Prostate gland (tissue), 2 donors: ENCODE results near the gene ATG12. TPM values are rescaled to one million over a fixed set of nuclear protein-coding genes. Genes with fewer than 3 reads are reported as not detected.

Experiments used
- DNase-seq: peaks from one replicate; pipeline ENCODE4 v3.0.0-alpha.2; 2019; ENCODE audit warnings: low spot score
- H3K27ac ChIP-seq, 2 donors: fragments of 200-600 bp; sonication (generic); 2 replicates each; pipeline ENCODE4 v1.5.1; 2017 to 2019
- H3K27me3 ChIP-seq: fragments of 200-600 bp; sonication (generic); replicated peaks from 2 replicates; pipeline ENCODE4 v1.5.1; 2019; ENCODE audit not compliant: insufficient read depth
- H3K36me3 ChIP-seq, 2 donors: fragments of 200-600 bp; sonication (generic); 1 replicate in 1 of 2; 2 replicates in 1 of 2; pipeline versions ENCODE4 v1.5.1 to v1.8.1; 2017 to 2019
- H3K4me1 ChIP-seq: fragments of 200-600 bp; sonication (generic); replicated peaks from 2 replicates; pipeline ENCODE4 v1.5.1; 2019
- H3K4me3 ChIP-seq, 2 donors: fragments of 200-600 bp; sonication (generic); 2 replicates each; pipeline ENCODE4 v1.5.1; 2017 to 2019
- H3K9me3 ChIP-seq: fragments of 200-600 bp; sonication (generic); 2 replicates; pipeline ENCODE4 v1.5.1; 2017
- CTCF ChIP-seq, 4 experiments: fragments of 200-600 bp in 2 of 4; fragments of 450-650 bp in 2 of 4; sonication (generic) in 2 of 4; IDR thresholded peaks; 1 replicate in 3 of 4; 2 replicates in 1 of 4; pipeline ENCODE4 v1.5.1; 2016 to 2019; ENCODE audit warnings: antibody characterized with exemption in 4 of 4, mild to moderate bottlenecking in 2 of 4, moderate library complexity in 2 of 4
- POLR2A ChIP-seq: fragments of 450-650 bp; IDR thresholded peaks from one replicate; pipeline ENCODE4 v1.6.1; 2016; ENCODE audit warnings: antibody characterized with exemption, mild to moderate bottlenecking
- POLR2AphosphoS5 ChIP-seq: sonication (generic); formaldehyde crosslinking; IDR thresholded peaks from one replicate; pipeline ENCODE4 v1.6.1; 2017; ENCODE audit warnings: antibody characterized with exemption
- WGBS: methylation state at CpG from one replicate; pipeline ENCODE4 v1.1.5; 2018; 5-methylcytosine and 5-hydroxymethylcytosine counted together
- intact Hi-C: fragments of 100-400 bp; cut with DNase I; formaldehyde crosslinking; loops from one replicate; pipeline ENCODE4 v1.14.2; 2022
- total RNA-seq, 2 donors: library from RNA; depleted of rRNA; stranded (reverse); fragments of >200 nt; gene quantifications; one replicate each; pipeline ENCODE4 v1.1.0, GENCODE V29; 2016

ATG12 gene
- total RNA-seq, 2 donors from 2014 or later = 29.6 to 67.6 TPM

- 62% methylated on average over 2 of the region's 2 CpGs for WGBS
- no peak for DNase-seq
- H3K27me3 ChIP-seq = no peaks in the 10 kb centered on the region
- H3K36me3 ChIP-seq = no peaks in the 10 kb centered on the region
- intact Hi-C loops = no loop called here
- no peak for TF ChIP-seq POLR2AphosphoS5
- no peak for TF ChIP-seq POLR2A
- TF ChIP-seq CTCF (IDR thresholded peaks at IDR 0.05) = no peak
- H3K4me3 ChIP-seq = no peak overlapping the region
- no peak overlapping the region for H3K27ac ChIP-seq
- H3K9me3 ChIP-seq = no peaks in the 10 kb centered on the region
- H3K4me1 ChIP-seq = no peaks in the 10 kb centered on the region
Observed at GRCh38 chr5:115806986-115807653, 34.2 kb downstream of the ATG12 start.

GRCh38 chr5:115801984-115802383 lies 39.4 kb downstream of the ATG12 start:
- DNase-seq = no peak

GRCh38 chr5:115801152-115801551 lies 40.2 kb downstream of the ATG12 start:
- no peaks in the 10 kb centered on the region for H3K9me3 ChIP-seq
- no peak overlapping the region for H3K27ac ChIP-seq
- H3K36me3 ChIP-seq = no peaks in the 10 kb centered on the region
- 92% methylated on average over 2 of the region's 2 CpGs for WGBS
- H3K4me3 ChIP-seq = no peak overlapping the region
- intact Hi-C loops = no loop called here
- DNase-seq = no peak
- TF ChIP-seq POLR2AphosphoS5 (no peak), CTCF (IDR thresholded peaks at IDR 0.05) (no peak), POLR2A (no peak)
- no peaks in the 10 kb centered on the region for H3K27me3 ChIP-seq
- no peaks in the 10 kb centered on the region for H3K4me1 ChIP-seq

More at GRCh38 chr5:115801984-115802383, 39.4 kb downstream of the ATG12 start:
- Histone ChIP-seq H3K4me3 (no peak overlapping the region), H3K27ac (no peak overlapping the region), H3K27me3 (no peaks in the 10 kb centered on the region), H3K36me3 (no peaks in the 10 kb centered on the region), H3K4me1 (no peaks in the 10 kb centered on the region), H3K9me3 (no peaks in the 10 kb centered on the region)
- WGBS = 43% methylated on average over 1 of the region's 1 CpG
- TF ChIP-seq POLR2AphosphoS5 = no peak
- no peak for TF ChIP-seq CTCF (IDR thresholded peaks at IDR 0.05)
- no peak for TF ChIP-seq POLR2A
- intact Hi-C loops = no loop called here

- intact Hi-C loops = no loop called here
- TF ChIP-seq POLR2AphosphoS5 = no peak
- TF ChIP-seq POLR2A = no peak
- TF ChIP-seq CTCF (IDR thresholded peaks at IDR 0.05) = no peak
- no peak overlapping the region for H3K4me3 ChIP-seq
- no peaks in the 10 kb centered on the region for H3K27me3 ChIP-seq
- no peaks in the 10 kb centered on the region for H3K4me1 ChIP-seq
- no peak overlapping the region for H3K27ac ChIP-seq
- WGBS = 90% methylated on average over 2 of the region's 2 CpGs
- H3K36me3 ChIP-seq = no peaks in the 10 kb centered on the region
- no peaks in the 10 kb centered on the region for H3K9me3 ChIP-seq
- no peak for DNase-seq
Observed at GRCh38 chr5:115800108-115800507, 41.3 kb downstream of the ATG12 start.

- Histone ChIP-seq H3K27me3 (no peaks in the 10 kb centered on the region), H3K27ac (no peak overlapping the region), H3K9me3 (no peaks in the 10 kb centered on the region), H3K4me3 (no peak overlapping the region), H3K36me3 (no peaks in the 10 kb centered on the region), H3K4me1 (no peaks in the 10 kb centered on the region)
- 67% methylated on average over 2 of the region's 2 CpGs for WGBS
- intact Hi-C loops = no loop called here
- DNase-seq = no peak
- TF ChIP-seq POLR2AphosphoS5 (no peak), CTCF (IDR thresholded peaks at IDR 0.05) (no peak), POLR2A (no peak)
Observed at GRCh38 chr5:115798252-115798651, 43.1 kb downstream of the ATG12 start.
